ENCODE measurements around the gene SPAG8.

SPAG8 gene

GRCh38 chr9:35791297-35791921 is 20.7 kb downstream of the SPAG8 start, which contains the start of gene NPR2:
NPR2 (plus strand) TSS chr9:35791591; CDS start chr9:35792409, 818 bp downstream.
- H3K4me1 ChIP-seq (ENCODE audit: insufficient read depth, low read length, poor library complexity, severe bottlenecking) = peaks cover 7% of the 10 kb centered on the region
- no peak within 1 kb of the TSS for H2AFZ ChIP-seq (ENCODE audit: low read length)
- TF ChIP-seq EZH2phosphoT487 (IDR thresholded peaks at IDR 0.05; ENCODE audit: borderline replicate concordance) (no peak), CTCF (conservative IDR thresholded peaks at IDR 0.05; ENCODE audit: low read length) (no peak)
- H3K27me3 ChIP-seq (ENCODE audit: insufficient read depth, low read length, poor library complexity, severe bottlenecking) = no peaks in the 10 kb centered on the region
- H4K20me1 ChIP-seq (ENCODE audit: insufficient read depth, low read length, poor library complexity, severe bottlenecking) = no peaks in the 10 kb centered on the region
- no peak within 1 kb of the TSS for H3K4me3 ChIP-seq (ENCODE audit: low read length, poor library complexity, severe bottlenecking)
- H3K9me3 ChIP-seq (ENCODE audit: insufficient read depth, low read depth, low read length) = no peaks in the 10 kb centered on the region
- H3K4me2 ChIP-seq (ENCODE audit: low read depth, low read length, poor library complexity, severe bottlenecking) = no peak within 1 kb of the TSS
- no peaks in the 10 kb centered on the region for H3K9me2 ChIP-seq (replicated peaks; ENCODE audit: low read depth, low read length)
- peaks cover 11% of the 10 kb centered on the region; the same call in 1 of the 2 replicates for H3K36me3 ChIP-seq (ENCODE audit: insufficient read depth, low read length)
- no peaks in the 10 kb centered on the region for H3F3A ChIP-seq (ENCODE audit: low read depth)
- no peak within 1 kb of the TSS for H3K9ac ChIP-seq (ENCODE audit: low read depth, low read length, poor library complexity, severe bottlenecking)
- H3K79me2 ChIP-seq (ENCODE audit: insufficient read depth, low read length) = no peaks in the 10 kb centered on the region

GRCh38 chr9:35790385-35791296 is 21.4 kb downstream of the SPAG8 start:
- Histone ChIP-seq H3F3A (ENCODE audit: low read depth) (no peaks in the 10 kb centered on the region), H3K9me3 (ENCODE audit: insufficient read depth, low read depth, low read length) (no peaks in the 10 kb centered on the region), H2AFZ (ENCODE audit: low read length) (no peak overlapping the region), H4K20me1 (ENCODE audit: insufficient read depth, low read length, poor library complexity, severe bottlenecking) (no peaks in the 10 kb centered on the region), H3K27me3 (ENCODE audit: insufficient read depth, low read length, poor library complexity, severe bottlenecking) (no peaks in the 10 kb centered on the region), H3K9ac (ENCODE audit: low read depth, low read length, poor library complexity, severe bottlenecking) (no peak overlapping the region), H3K79me2 (ENCODE audit: insufficient read depth, low read length) (no peaks in the 10 kb centered on the region), H3K9me2 (replicated peaks; ENCODE audit: low read depth, low read length) (no peaks in the 10 kb centered on the region), H3K4me2 (ENCODE audit: low read depth, low read length, poor library complexity, severe bottlenecking) (no peak overlapping the region), H3K4me3 (ENCODE audit: low read length, poor library complexity, severe bottlenecking) (no peak overlapping the region), H3K36me3 (ENCODE audit: insufficient read depth, low read length) (peaks cover 17% of the 10 kb centered on the region; the same call in 1 of the 2 replicates), H3K4me1 (ENCODE audit: insufficient read depth, low read length, poor library complexity, severe bottlenecking) (peaks cover 7% of the 10 kb centered on the region)
- peak; percentile 93 for TF ChIP-seq CTCF (conservative IDR thresholded peaks at IDR 0.05; ENCODE audit: low read length)
- no peak for TF ChIP-seq EZH2phosphoT487 (IDR thresholded peaks at IDR 0.05; ENCODE audit: borderline replicate concordance)

- no peaks in the 10 kb centered on the region for H3K27me3 ChIP-seq (ENCODE audit: insufficient read depth, low read length, poor library complexity, severe bottlenecking)
- no peak overlapping the region for H3K4me3 ChIP-seq (ENCODE audit: low read length, poor library complexity, severe bottlenecking)
- H3K79me2 ChIP-seq (ENCODE audit: insufficient read depth, low read length) = no peaks in the 10 kb centered on the region
- no peak overlapping the region for H3K4me2 ChIP-seq (ENCODE audit: low read depth, low read length, poor library complexity, severe bottlenecking)
- no peaks in the 10 kb centered on the region for H3K9me3 ChIP-seq (ENCODE audit: insufficient read depth, low read depth, low read length)
- no peaks in the 10 kb centered on the region for H3K9me2 ChIP-seq (replicated peaks; ENCODE audit: low read depth, low read length)
- no peaks in the 10 kb centered on the region for H3F3A ChIP-seq (ENCODE audit: low read depth)
- TF ChIP-seq EZH2phosphoT487 (IDR thresholded peaks at IDR 0.05; ENCODE audit: borderline replicate concordance) (no peak), CTCF (conservative IDR thresholded peaks at IDR 0.05; ENCODE audit: low read length) (no peak)
- peaks cover 7% of the 10 kb centered on the region for H3K4me1 ChIP-seq (ENCODE audit: insufficient read depth, low read length, poor library complexity, severe bottlenecking)
- no peak overlapping the region for H2AFZ ChIP-seq (ENCODE audit: low read length)
- H4K20me1 ChIP-seq (ENCODE audit: insufficient read depth, low read length, poor library complexity, severe bottlenecking) = no peaks in the 10 kb centered on the region
- no peak overlapping the region for H3K9ac ChIP-seq (ENCODE audit: low read depth, low read length, poor library complexity, severe bottlenecking)
- peaks cover 20% of the 10 kb centered on the region; the same call in 1 of the 2 replicates for H3K36me3 ChIP-seq (ENCODE audit: insufficient read depth, low read length)
Observed at GRCh38 chr9:35790025-35790384, 22.1 kb downstream of the SPAG8 start.

All from Loucy (cell line).